ENCODE results near the gene IFNB1.

DNA sequence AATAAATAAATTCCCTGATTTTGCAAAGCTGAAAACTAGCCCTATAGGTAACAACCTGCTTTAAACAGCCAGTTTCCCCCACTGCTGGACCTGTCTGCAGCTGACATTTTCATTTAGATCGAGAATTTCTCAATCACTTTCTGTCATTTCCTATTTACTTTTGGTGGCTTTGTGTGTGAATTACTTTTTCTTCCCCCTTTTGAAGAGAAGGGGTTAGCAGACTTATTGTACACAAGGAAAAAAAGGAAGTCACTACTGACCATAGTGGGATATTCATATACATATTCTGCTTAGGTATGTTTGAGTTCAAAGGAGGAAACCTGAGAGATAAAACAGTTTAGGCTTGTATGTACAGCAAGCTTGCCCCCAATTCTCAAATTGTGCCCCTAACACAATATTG lies 27.0 kb upstream of the IFNB1 start:
- TF ChIP-seq, protein P1, sequence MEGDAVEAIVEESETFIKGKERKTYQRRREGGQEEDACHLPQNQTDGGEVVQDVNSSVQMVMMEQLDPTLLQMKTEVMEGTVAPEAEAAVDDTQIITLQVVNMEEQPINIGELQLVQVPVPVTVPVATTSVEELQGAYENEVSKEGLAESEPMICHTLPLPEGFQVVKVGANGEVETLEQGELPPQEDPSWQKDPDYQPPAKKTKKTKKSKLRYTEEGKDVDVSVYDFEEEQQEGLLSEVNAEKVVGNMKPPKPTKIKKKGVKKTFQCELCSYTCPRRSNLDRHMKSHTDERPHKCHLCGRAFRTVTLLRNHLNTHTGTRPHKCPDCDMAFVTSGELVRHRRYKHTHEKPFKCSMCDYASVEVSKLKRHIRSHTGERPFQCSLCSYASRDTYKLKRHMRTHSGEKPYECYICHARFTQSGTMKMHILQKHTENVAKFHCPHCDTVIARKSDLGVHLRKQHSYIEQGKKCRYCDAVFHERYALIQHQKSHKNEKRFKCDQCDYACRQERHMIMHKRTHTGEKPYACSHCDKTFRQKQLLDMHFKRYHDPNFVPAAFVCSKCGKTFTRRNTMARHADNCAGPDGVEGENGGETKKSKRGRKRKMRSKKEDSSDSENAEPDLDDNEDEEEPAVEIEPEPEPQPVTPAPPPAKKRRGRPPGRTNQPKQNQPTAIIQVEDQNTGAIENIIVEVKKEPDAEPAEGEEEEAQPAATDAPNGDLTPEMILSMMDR (IDR thresholded peaks at IDR 0.05) = no peak
- TF ChIP-seq POLR2A (IDR thresholded peaks at IDR 0.05) = no peak
- no peak for TF ChIP-seq POLR2AphosphoS5 (IDR thresholded peaks at IDR 0.05)
- TF ChIP-seq EP300 (IDR thresholded peaks at IDR 0.05) = no peak
